HepG2 (cell line): ENCODE results near the gene ZC3H18. TPM values are rescaled to one million over a fixed set of nuclear protein-coding genes. Genes with fewer than 3 reads are reported as not detected.

ENCODE experiments used
- AGO2 ChIP-seq: fragments of 200-400 bp; formaldehyde crosslinking; optimal IDR thresholded peaks from 2 replicates; pipeline ENCODE3; 2017; ENCODE audit warnings: mild to moderate bottlenecking, low read depth, low read length, moderate library complexity
- AKAP8 ChIP-seq: sonication (generic); formaldehyde crosslinking; IDR thresholded peaks from 2 replicates; pipeline ENCODE4 v1.5.1; 2020; ENCODE audit warnings: mild to moderate bottlenecking, missing genetic modification reagents
- BCL3 ChIP-seq: sonication (generic); formaldehyde crosslinking; IDR thresholded peaks from 2 replicates; pipeline ENCODE4 v1.5.1; 2020; ENCODE audit warnings: mild to moderate bottlenecking, missing genetic modification reagents, moderate library complexity
- FOXP1 ChIP-seq, 2 experiments: fragments of 450-650 bp in 1 of 2; IDR thresholded peaks; 2 replicates each; pipeline ENCODE4 v1.6.1; 2017 to 2018; ENCODE audit warnings: antibody characterized with exemption in 1 of 2
- GABPB1 ChIP-seq: IDR thresholded peaks from 2 replicates; pipeline ENCODE4 v1.6.1; 2016; ENCODE audit warnings: mild to moderate bottlenecking, missing genetic modification reagents, moderate library complexity, missing compliant biosample characterization
- HNF1B ChIP-seq: sonication (generic); formaldehyde crosslinking; IDR thresholded peaks from 2 replicates; pipeline ENCODE4 v1.5.1; 2020; ENCODE audit warnings: mild to moderate bottlenecking, moderate library complexity, missing genetic modification reagents
- HOXD1 ChIP-seq: sonication (generic); formaldehyde crosslinking; IDR thresholded peaks from 2 replicates; pipeline ENCODE4 v1.5.0; 2020; ENCODE audit warnings: missing genetic modification reagents
- KLF6 ChIP-seq: IDR thresholded peaks from 2 replicates; pipeline ENCODE4 v1.8.0; 2016; ENCODE audit warnings: missing biosample characterization, missing genetic modification reagents
- MAFF ChIP-seq: IDR thresholded peaks from 2 replicates; pipeline ENCODE4 v1.6.1; 2011; ENCODE audit warnings: low read depth, low read length, improper control_type of control experiment
- MBD4 ChIP-seq: IDR thresholded peaks from 2 replicates; pipeline ENCODE4 v1.6.1; 2012; ENCODE audit warnings: low read length, inconsistent platforms, borderline replicate concordance
- MLX ChIP-seq: IDR thresholded peaks from 2 replicates; pipeline ENCODE4 v1.6.1; 2016
- NR3C1 ChIP-seq: sonication (generic); formaldehyde crosslinking; IDR thresholded peaks from 2 replicates; pipeline ENCODE4 v1.4.0; 2020; ENCODE audit warnings: missing genetic modification reagents
- PHF20 ChIP-seq: sonication (generic); formaldehyde crosslinking; IDR thresholded peaks from 2 replicates; pipeline ENCODE4 v1.5.0; 2020; ENCODE audit warnings: mild to moderate bottlenecking, missing genetic modification reagents
- RCOR2 ChIP-seq: IDR thresholded peaks from 2 replicates; pipeline ENCODE4 v1.6.1; 2016; ENCODE audit warnings: missing biosample characterization, missing genetic modification reagents
- SIN3A ChIP-seq: IDR thresholded peaks from 2 replicates; pipeline ENCODE4 v1.6.1; 2011; ENCODE audit warnings: low read depth, mild to moderate bottlenecking, control low read depth, low read length, borderline replicate concordance
- SMAD1 ChIP-seq: sonication (generic); formaldehyde crosslinking; IDR thresholded peaks from 2 replicates; pipeline ENCODE4 v1.4.0; 2020; ENCODE audit warnings: missing genetic modification reagents, low read depth, mild to moderate bottlenecking, borderline replicate concordance
- TCF7 ChIP-seq: sonication (generic); IDR thresholded peaks from 2 replicates; pipeline ENCODE4 v1.6.1; 2016; ENCODE audit warnings: antibody characterized with exemption, low read depth
- ZBTB14 ChIP-seq: sonication (generic); formaldehyde crosslinking; IDR thresholded peaks from 2 replicates; pipeline ENCODE4 v1.4.0; 2020; ENCODE audit warnings: missing genetic modification reagents
- ZFP90 ChIP-seq: sonication (generic); formaldehyde crosslinking; IDR thresholded peaks from 2 replicates; pipeline ENCODE4 v1.8.0; 2022; ENCODE audit warnings: missing genetic modification reagents, mild to moderate bottlenecking, inconsistent platforms, borderline replicate concordance
- ZNF274 ChIP-seq: sonication (generic); formaldehyde crosslinking; IDR thresholded peaks from 2 replicates; pipeline ENCODE4 v1.5.1; 2020; ENCODE audit warnings: mild to moderate bottlenecking, missing genetic modification reagents
- ZNF275 ChIP-seq: sonication (generic); formaldehyde crosslinking; IDR thresholded peaks from 2 replicates; pipeline ENCODE4 v1.8.0; 2022; ENCODE audit warnings: missing genetic modification reagents, mild to moderate bottlenecking, inconsistent platforms, borderline replicate concordance
- ZNF556 ChIP-seq: sonication (generic); formaldehyde crosslinking; IDR thresholded peaks from 2 replicates; pipeline ENCODE4 v1.4.0; 2020; ENCODE audit warnings: mild to moderate bottlenecking, missing genetic modification reagents, borderline replicate concordance
- ZNF616 ChIP-seq: sonication (generic); formaldehyde crosslinking; IDR thresholded peaks from 2 replicates; pipeline ENCODE4 v1.5.0; 2020; ENCODE audit warnings: low read depth, mild to moderate bottlenecking, missing genetic modification reagents
- ZSCAN22 ChIP-seq: sonication (generic); formaldehyde crosslinking; IDR thresholded peaks from 2 replicates; pipeline ENCODE4 v1.4.0; 2020; ENCODE audit warnings: mild to moderate bottlenecking, missing genetic modification reagents
- ZSCAN31 ChIP-seq: sonication (generic); formaldehyde crosslinking; IDR thresholded peaks from 2 replicates; pipeline ENCODE4 v1.5.0; 2020; ENCODE audit warnings: low read depth, mild to moderate bottlenecking, missing genetic modification reagents
- polyA plus RNA-seq, 8 experiments: library from polyadenylated mRNA; depleted of rRNA in 3 of 8; stranded (reverse) in 7 of 8; unstranded in 1 of 8; fragments of >200 nt; fragmentation: Illumina TruSeq in 4 of 8; extraction: Trizol in 4 of 8; gene quantifications; 2 replicates each; pipeline versions ENCODE4 v1.2.1 to v1.2.3, GENCODE V29; 2011 to 2016; ENCODE audit warnings: low read depth in 4 of 8, missing spikeins in 1 of 8, mixed read lengths in 1 of 8; ENCODE audit not compliant: insufficient read depth in 1 of 8
- total RNA-seq, 5 experiments: library from RNA; depleted of rRNA; stranded (reverse); fragments of >200 nt; fragmentation: Illumina TruSeq; extraction: Trizol; gene quantifications; 2 replicates each; pipeline ENCODE4 v1.2.3, GENCODE V29; 2016; ENCODE audit warnings: low read depth in 1 of 5

Gene ZC3H18
- total and polyA plus RNA-seq, 2 of the 13 experiments (the other 11 are each of a cell fraction or from before 2014, with no cell fraction given), result 11.2 to 27.4 TPM

GRCh38 chr16:88527186-88527936 is 42.8 kb upstream of the ZC3H18 start (continued):
- no peak for TF ChIP-seq ZNF275 (CRISPR knock-in tag)
- no peak for TF ChIP-seq PHF20 (CRISPR knock-in tag)
- no peak for TF ChIP-seq MLX (CRISPR knock-in tag)
- no peak; the same call in 1 of the 2 replicates for TF ChIP-seq ZSCAN31 (CRISPR knock-in tag)
- TF ChIP-seq MBD4, result no peak
- no peak for TF ChIP-seq ZSCAN22 (CRISPR knock-in tag)
- TF ChIP-seq ZFP90 (CRISPR knock-in tag), result peak; percentile 31; the same call in 1 of the 2 replicates
- no peak for TF ChIP-seq TCF7
- no peak; the same call in 1 of the 2 replicates for TF ChIP-seq SMAD1 (CRISPR knock-in tag)
- TF ChIP-seq SIN3A, result no peak
- TF ChIP-seq HOXD1, result no peak
- no peak for TF ChIP-seq RCOR2 (CRISPR knock-in tag)
- TF ChIP-seq NR3C1 (CRISPR knock-in tag), result no peak
- TF ChIP-seq BCL3 (CRISPR knock-in tag), result no peak
- no peak for TF ChIP-seq FOXP1 (IDR thresholded peaks at IDR 0.05)
- TF ChIP-seq FOXP1 (CRISPR knock-in tag; IDR thresholded peaks at IDR 0.05), result no peak
- TF ChIP-seq ZBTB14, result no peak; the same call in 1 of the 2 replicates
- peak; percentile 55; the same call in 1 of the 2 replicates for TF ChIP-seq HNF1B (CRISPR knock-in tag)
- TF ChIP-seq KLF6, result peak; percentile 66; the same call in 1 of the 2 replicates
- peak; percentile 14; the same call in 1 of the 2 replicates for TF ChIP-seq ZNF556 (CRISPR knock-in tag)
- TF ChIP-seq ZNF616, result peak; percentile 71; the same call in 1 of the 2 replicates
- peak; percentile 88 for TF ChIP-seq AGO2
- peak; percentile 70; the same call in 1 of the 2 replicates for TF ChIP-seq GABPB1
- no peak for TF ChIP-seq ZNF274 (CRISPR knock-in tag)
- peak; percentile 80; the same call in 1 of the 2 replicates for TF ChIP-seq AKAP8 (CRISPR knock-in tag)
- TF ChIP-seq MAFF, result no peak
